ENCODE results near the gene CDC42BPB. TPM values are rescaled to one million over a fixed set of nuclear protein-coding genes. Genes with fewer than 3 reads are reported as not detected.

The CDC42BPB gene
- total RNA-seq, 1 donor from 2014 or later, result 55.0 TPM

- FAIRE-seq (no peak), DNase-seq (ENCODE audit: low read depth) (no peak)
- H3K27me3 ChIP-seq (ENCODE audit: control insufficient read depth, insufficient read depth, low read length), result peaks cover 8% of the 10 kb centered on the region
- TF ChIP-seq, protein P1, sequence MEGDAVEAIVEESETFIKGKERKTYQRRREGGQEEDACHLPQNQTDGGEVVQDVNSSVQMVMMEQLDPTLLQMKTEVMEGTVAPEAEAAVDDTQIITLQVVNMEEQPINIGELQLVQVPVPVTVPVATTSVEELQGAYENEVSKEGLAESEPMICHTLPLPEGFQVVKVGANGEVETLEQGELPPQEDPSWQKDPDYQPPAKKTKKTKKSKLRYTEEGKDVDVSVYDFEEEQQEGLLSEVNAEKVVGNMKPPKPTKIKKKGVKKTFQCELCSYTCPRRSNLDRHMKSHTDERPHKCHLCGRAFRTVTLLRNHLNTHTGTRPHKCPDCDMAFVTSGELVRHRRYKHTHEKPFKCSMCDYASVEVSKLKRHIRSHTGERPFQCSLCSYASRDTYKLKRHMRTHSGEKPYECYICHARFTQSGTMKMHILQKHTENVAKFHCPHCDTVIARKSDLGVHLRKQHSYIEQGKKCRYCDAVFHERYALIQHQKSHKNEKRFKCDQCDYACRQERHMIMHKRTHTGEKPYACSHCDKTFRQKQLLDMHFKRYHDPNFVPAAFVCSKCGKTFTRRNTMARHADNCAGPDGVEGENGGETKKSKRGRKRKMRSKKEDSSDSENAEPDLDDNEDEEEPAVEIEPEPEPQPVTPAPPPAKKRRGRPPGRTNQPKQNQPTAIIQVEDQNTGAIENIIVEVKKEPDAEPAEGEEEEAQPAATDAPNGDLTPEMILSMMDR (IDR thresholded peaks at IDR 0.05; ENCODE audit: insufficient read depth, low read length, severe bottlenecking), result no peak
- no peak overlapping the region for H3K4me3 ChIP-seq (ENCODE audit: low read depth, low read length)
- H3K36me3 ChIP-seq (ENCODE audit: control insufficient read depth, insufficient read depth, low read length), result peaks cover 8% of the 10 kb centered on the region
Measured at GRCh38 chr14:102932484-102933248, 124.7 kb downstream of the CDC42BPB start.

DNA sequence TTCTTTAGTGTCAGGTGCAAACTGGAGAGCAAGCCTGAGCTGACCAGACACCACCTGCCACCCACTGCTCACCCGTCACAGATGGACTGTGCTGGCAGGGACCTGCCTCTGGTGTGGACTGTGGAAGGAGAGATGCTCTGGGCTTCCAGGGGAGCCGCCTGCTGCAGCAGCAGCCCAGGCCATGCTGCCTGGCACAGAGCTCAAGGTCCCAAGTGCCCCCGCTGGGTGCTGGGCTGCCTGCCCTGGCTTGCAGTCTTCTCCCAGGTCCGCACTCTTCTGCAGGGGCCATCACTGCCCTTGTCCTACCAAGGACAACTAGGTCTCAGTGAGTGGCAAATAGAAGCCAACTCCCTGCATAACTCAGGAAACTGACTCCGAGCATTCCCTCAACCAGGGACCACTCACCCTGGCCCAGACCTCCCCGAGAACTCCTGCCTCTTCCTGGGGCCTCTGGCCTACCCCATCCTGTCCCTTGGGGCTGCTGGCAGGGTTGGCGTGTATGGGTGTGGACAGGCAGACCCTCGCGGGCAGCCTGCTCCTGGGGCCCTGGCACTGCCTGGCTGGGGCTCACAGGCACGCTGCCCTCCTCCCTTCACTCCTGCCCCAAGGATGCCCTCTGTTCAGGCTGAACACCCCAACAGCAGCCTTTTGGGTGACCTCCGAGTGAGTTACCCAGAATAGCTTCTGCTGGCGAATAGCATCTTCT, 125.6 kb downstream of the CDC42BPB start:
- DNase-seq (ENCODE audit: low read depth) (no peak), FAIRE-seq (no peak)
- Histone ChIP-seq H3K4me3 (ENCODE audit: low read depth, low read length) (no peak overlapping the region), H3K36me3 (ENCODE audit: control insufficient read depth, insufficient read depth, low read length) (peaks cover 2% of the 10 kb centered on the region), H3K27me3 (ENCODE audit: control insufficient read depth, insufficient read depth, low read length) (peaks cover 8% of the 10 kb centered on the region)
- TF ChIP-seq, protein P1 (IDR thresholded peaks at IDR 0.05; ENCODE audit: insufficient read depth, low read length, severe bottlenecking), result no peak

GRCh38 chr14:102930753-102931579, 126.4 kb downstream of the CDC42BPB start:
- FAIRE-seq (no peak), DNase-seq (ENCODE audit: low read depth) (peak; percentile 21)
- H3K36me3 ChIP-seq (ENCODE audit: control insufficient read depth, insufficient read depth, low read length), result peaks cover 2% of the 10 kb centered on the region
- H3K27me3 ChIP-seq (ENCODE audit: control insufficient read depth, insufficient read depth, low read length), result peaks cover 8% of the 10 kb centered on the region
- TF ChIP-seq, protein P1 (IDR thresholded peaks at IDR 0.05; ENCODE audit: insufficient read depth, low read length, severe bottlenecking), result no peak
- no peak overlapping the region for H3K4me3 ChIP-seq (ENCODE audit: low read depth, low read length)

DNA sequence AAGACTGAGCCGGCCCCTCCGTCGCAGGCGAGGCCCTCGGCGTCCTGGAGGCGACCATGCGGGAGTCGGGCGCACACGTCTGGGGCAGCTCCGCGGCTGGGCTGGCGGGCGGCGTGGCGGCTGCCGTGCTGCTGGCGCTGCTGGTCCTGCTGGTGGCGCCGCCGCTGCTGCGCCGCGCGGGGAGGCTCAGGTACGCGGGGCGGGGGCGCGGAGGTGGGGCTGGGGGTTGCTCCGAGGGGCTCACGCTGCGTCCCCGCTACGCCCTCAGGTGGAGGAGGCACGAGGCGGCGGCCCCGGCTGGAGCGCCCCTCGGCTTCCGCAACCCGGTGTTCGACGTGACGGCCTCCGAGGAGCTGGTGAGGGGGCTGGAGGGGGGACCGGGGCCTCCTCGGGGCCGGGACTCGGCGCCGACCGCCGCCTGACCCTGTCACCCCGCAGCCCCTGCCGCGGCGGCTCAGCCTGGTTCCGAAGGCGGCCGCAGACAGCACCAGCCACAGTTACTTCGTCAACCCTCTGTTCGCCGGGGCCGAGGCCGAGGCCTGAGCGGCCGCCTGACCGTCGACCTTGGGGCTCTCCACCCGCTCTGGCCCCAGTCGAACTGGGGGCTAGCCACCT, 127.1 kb downstream of the CDC42BPB start:
- Histone ChIP-seq H3K4me3 (ENCODE audit: low read depth, low read length) (peak overlapping the region; percentile 43), H3K27me3 (ENCODE audit: control insufficient read depth, insufficient read depth, low read length) (peaks cover 8% of the 10 kb centered on the region), H3K36me3 (ENCODE audit: control insufficient read depth, insufficient read depth, low read length) (peaks cover 2% of the 10 kb centered on the region)
- no peak for FAIRE-seq
- TF ChIP-seq, protein P1 (IDR thresholded peaks at IDR 0.05; ENCODE audit: insufficient read depth, low read length, severe bottlenecking), result no peak
- DNase-seq (ENCODE audit: low read depth), result no peak

DNA sequence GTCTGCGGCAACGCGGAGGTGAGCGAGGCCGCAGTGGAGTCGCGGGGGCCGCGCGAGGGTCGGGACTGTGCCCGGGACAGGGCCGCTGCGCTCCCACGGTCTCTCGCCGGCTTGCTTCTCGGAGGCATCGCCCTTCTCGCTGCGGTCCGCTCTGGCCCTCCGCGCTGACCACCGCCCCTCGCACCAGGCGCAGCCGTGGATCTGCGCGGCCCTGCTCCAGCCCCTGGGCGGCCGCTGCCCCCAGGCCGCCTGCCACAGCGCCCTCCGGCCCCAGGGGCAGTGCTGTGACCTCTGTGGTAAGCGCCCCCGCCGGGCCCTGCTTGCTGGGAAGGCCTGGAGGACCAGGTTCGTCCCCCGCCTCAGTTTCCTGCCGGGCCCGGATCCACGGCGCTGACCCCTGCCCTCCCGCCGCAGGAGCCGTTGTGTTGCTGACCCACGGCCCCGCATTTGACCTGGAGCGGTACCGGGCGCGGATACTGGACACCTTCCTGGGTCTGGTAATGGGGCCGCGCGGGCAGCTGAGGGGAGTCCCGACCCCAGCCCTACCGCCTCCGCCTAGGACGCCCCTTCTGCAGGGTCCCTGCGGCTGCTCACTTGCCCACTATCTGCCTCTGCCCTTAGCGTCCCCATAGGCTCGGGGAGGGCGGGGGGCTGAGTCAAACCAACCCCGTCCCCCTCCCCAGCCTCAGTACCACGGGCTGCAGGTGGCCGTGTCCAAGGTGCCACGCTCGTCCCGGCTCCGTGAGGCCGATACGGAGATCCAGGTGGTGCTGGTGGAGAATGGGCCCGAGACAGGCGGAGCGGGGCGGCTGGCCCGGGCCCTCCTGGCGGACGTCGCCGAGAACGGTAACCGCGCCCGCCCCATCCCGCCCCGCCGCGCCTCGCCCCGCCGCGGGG, 127.9 kb downstream of the CDC42BPB start:
- TF ChIP-seq, protein P1 (IDR thresholded peaks at IDR 0.05; ENCODE audit: insufficient read depth, low read length, severe bottlenecking), result no peak
- peaks cover 2% of the 10 kb centered on the region for H3K36me3 ChIP-seq (ENCODE audit: control insufficient read depth, insufficient read depth, low read length)
- FAIRE-seq, result no peak
- DNase-seq (ENCODE audit: low read depth), result no peak
- peaks cover 12% of the 10 kb centered on the region for H3K27me3 ChIP-seq (ENCODE audit: control insufficient read depth, insufficient read depth, low read length)
- H3K4me3 ChIP-seq (ENCODE audit: low read depth, low read length), result peak overlapping the region; percentile 43

All from bronchial epithelial cell (primary cell).